Measurements from ENCODE around the gene SEMA4F.

DNA sequence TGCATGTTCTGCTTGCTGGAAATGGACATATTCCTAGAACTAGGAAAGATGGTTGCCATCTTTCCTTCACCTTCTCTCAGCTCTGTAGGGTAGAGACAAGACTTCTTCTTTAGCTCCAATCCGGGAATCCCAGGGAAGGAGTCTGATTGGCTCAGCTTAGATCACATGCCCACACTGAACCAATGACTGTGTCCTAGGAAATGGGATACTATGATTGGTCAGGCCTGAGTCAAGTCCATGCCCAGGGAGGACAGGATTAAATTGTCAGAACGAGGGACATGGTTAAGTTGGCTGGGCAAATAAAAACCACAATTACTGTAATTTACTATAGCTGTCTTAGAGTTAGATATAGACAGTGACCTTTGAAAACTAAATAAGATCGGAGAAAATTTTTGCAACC is 31.4 kb downstream of the SEMA4F start:
- TF ChIP-seq, protein P1, sequence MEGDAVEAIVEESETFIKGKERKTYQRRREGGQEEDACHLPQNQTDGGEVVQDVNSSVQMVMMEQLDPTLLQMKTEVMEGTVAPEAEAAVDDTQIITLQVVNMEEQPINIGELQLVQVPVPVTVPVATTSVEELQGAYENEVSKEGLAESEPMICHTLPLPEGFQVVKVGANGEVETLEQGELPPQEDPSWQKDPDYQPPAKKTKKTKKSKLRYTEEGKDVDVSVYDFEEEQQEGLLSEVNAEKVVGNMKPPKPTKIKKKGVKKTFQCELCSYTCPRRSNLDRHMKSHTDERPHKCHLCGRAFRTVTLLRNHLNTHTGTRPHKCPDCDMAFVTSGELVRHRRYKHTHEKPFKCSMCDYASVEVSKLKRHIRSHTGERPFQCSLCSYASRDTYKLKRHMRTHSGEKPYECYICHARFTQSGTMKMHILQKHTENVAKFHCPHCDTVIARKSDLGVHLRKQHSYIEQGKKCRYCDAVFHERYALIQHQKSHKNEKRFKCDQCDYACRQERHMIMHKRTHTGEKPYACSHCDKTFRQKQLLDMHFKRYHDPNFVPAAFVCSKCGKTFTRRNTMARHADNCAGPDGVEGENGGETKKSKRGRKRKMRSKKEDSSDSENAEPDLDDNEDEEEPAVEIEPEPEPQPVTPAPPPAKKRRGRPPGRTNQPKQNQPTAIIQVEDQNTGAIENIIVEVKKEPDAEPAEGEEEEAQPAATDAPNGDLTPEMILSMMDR (conservative IDR thresholded peaks at IDR 0.05 in 1 of 2, IDR thresholded peaks at IDR 0.05 in 1 of 2; ENCODE audit: extremely low read depth in 1 of 2, insufficient read depth in 1 of 2, low read depth in 1 of 2, low read length in 2 of 2) = no peak
- no peak for TF ChIP-seq EZH2 (IDR thresholded peaks at IDR 0.05; ENCODE audit: borderline replicate concordance, low read length)
